Peyer's patch (tissue), 4 donors: ENCODE measurements around the gene SCAP.

Experiments
- POLR2A ChIP-seq, 2 donors: fragments of 450-650 bp; IDR thresholded peaks; one replicate each; pipeline ENCODE4 v1.5.1; 2017; ENCODE audit warnings: antibody characterized with exemption in 2 of 2, mild to moderate bottlenecking in 2 of 2, moderate library complexity in 2 of 2
- TF ChIP-seq, protein P1 (sequence below), 6 experiments: fragments of 450-650 bp in 4 of 6; fragments of 200-600 bp in 2 of 6; sonication (generic) in 1 of 6; IDR thresholded peaks; one replicate each; pipeline ENCODE4 v1.5.1; 2017 to 2019; ENCODE audit warnings: antibody characterized with exemption in 6 of 6, mild to moderate bottlenecking in 3 of 6, moderate library complexity in 1 of 6

- TF ChIP-seq, protein P1, sequence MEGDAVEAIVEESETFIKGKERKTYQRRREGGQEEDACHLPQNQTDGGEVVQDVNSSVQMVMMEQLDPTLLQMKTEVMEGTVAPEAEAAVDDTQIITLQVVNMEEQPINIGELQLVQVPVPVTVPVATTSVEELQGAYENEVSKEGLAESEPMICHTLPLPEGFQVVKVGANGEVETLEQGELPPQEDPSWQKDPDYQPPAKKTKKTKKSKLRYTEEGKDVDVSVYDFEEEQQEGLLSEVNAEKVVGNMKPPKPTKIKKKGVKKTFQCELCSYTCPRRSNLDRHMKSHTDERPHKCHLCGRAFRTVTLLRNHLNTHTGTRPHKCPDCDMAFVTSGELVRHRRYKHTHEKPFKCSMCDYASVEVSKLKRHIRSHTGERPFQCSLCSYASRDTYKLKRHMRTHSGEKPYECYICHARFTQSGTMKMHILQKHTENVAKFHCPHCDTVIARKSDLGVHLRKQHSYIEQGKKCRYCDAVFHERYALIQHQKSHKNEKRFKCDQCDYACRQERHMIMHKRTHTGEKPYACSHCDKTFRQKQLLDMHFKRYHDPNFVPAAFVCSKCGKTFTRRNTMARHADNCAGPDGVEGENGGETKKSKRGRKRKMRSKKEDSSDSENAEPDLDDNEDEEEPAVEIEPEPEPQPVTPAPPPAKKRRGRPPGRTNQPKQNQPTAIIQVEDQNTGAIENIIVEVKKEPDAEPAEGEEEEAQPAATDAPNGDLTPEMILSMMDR (IDR thresholded peaks at IDR 0.05) = no peak
- no peak for TF ChIP-seq POLR2A (IDR thresholded peaks at IDR 0.05)
Measured at GRCh38 chr3:47491186-47491585, 15.4 kb upstream of the SCAP start.
